Uterus (tissue), 2 donors: ENCODE results near the gene COG4.
"Not testable (repeated sequence)": the region's sequence is repeated elsewhere in the genome, so short reads cannot be mapped to it uniquely, and the experiment has no call there.

Experiments
- CTCF ChIP-seq, 4 experiments: fragments of 200-600 bp in 2 of 4; fragments of 450-650 bp in 2 of 4; sonication (generic) in 2 of 4; IDR thresholded peaks; one replicate each; pipeline ENCODE4 v1.5.1; 2016 to 2019; ENCODE audit warnings: antibody characterized with exemption in 4 of 4, mild to moderate bottlenecking in 2 of 4, moderate library complexity in 1 of 4
- POLR2A ChIP-seq, 2 donors: fragments of 450-650 bp; IDR thresholded peaks; one replicate each; pipeline ENCODE4 v1.6.1; 2016; ENCODE audit warnings: antibody characterized with exemption in 2 of 2, mild to moderate bottlenecking in 1 of 2, moderate library complexity in 1 of 2

- TF ChIP-seq CTCF, POLR2A (IDR thresholded peaks at IDR 0.05): not testable (repeated sequence)
These were observed 72.4 kb downstream of the COG4 start for GRCh38 chr16:70451004-70451340.
